PC-3 (cell line): ENCODE results near the gene C7. TPM values are rescaled to one million over a fixed set of nuclear protein-coding genes. Genes with fewer than 3 reads are reported as not detected.
A peak's percentile ranks its signal among the peaks of the same experiment; 100 is the strongest.

Experiments used
- ATAC-seq: fragments of 200-7000 bp; cut with Tn5 transposase; 2 replicates; pipeline ENCODE4 v1.9.1; 2020; ENCODE audit warnings: mild to moderate bottlenecking, moderate library complexity
- BruUV-seq: library from RNA; stranded (reverse); fragments of 400-500 nt; replicated peaks from 2 replicates; lab custom pipeline; 2021; lab: Mats Ljungman, UMichigan
- CTCF ChIA-PET: fragments of 300-600 bp; sonication (Branson Sonifier 250); formaldehyde crosslinking; loops from one replicate; lab custom pipeline; 2022; ENCODE audit warnings: antibody characterized with exemption; lab: Charles Lee
- POLR2A ChIA-PET: fragments of 300-600 bp; sonication (Branson Sonifier 250); formaldehyde crosslinking; loops from one replicate; lab custom pipeline; 2022; ENCODE audit warnings: antibody characterized with exemption; ENCODE audit not compliant: unreplicated experiment; lab: Charles Lee
- DNase-seq: peaks from one replicate; pipeline ENCODE4 v3.0.0-alpha.2; 2015
- H2AFZ ChIP-seq: fragments of 300-600 bp; sonication (generic); 2 replicates; pipeline ENCODE4 v1.6.0; 2016; ENCODE audit warnings: antibody characterized with exemption, low read length
- H3F3A ChIP-seq: fragments of 300-600 bp; sonication (generic); one replicate; pipeline ENCODE4 v1.6.0; 2017; ENCODE audit warnings: antibody characterized with exemption, low read length, control low read depth, mild to moderate bottlenecking; ENCODE audit not compliant: unreplicated experiment
- H3K27ac ChIP-seq: fragments of 300-600 bp; sonication (generic); 2 replicates; pipeline ENCODE4 v1.5.1; 2016; ENCODE audit warnings: mild to moderate bottlenecking, low read length
- H3K27me3 ChIP-seq: fragments of 300-600 bp; sonication (generic); 2 replicates; pipeline ENCODE4 v1.6.1; 2016; ENCODE audit warnings: low read length, mixed read lengths
- H3K36me3 ChIP-seq: fragments of 300-600 bp; sonication (generic); 2 replicates; pipeline ENCODE4 v1.6.1; 2016; ENCODE audit warnings: low read depth, mixed run types, low read length, mixed read lengths
- H3K4me1 ChIP-seq: fragments of 300-600 bp; sonication (generic); 2 replicates; pipeline ENCODE4 v1.5.1; 2016; ENCODE audit warnings: low read length; ENCODE audit not compliant: insufficient read depth
- H3K4me2 ChIP-seq: fragments of 300-600 bp; sonication (generic); 2 replicates; pipeline ENCODE4 v1.6.0; 2016; ENCODE audit warnings: low read length
- H3K4me3 ChIP-seq: fragments of 300-600 bp; sonication (generic); 2 replicates; pipeline ENCODE4 v1.5.1; 2016; ENCODE audit warnings: mild to moderate bottlenecking, low read length, mixed read lengths
- H3K79me2 ChIP-seq: fragments of 300-600 bp; sonication (generic); 2 replicates; pipeline ENCODE4 v1.6.1; 2017; ENCODE audit warnings: low read length, mixed read lengths
- H3K9ac ChIP-seq: fragments of 300-600 bp; sonication (generic); 2 replicates; pipeline ENCODE4 v1.6.0; 2016; ENCODE audit warnings: mild to moderate bottlenecking, low read length
- H3K9me2 ChIP-seq: fragments of 300-600 bp; sonication (generic); replicated peaks from 2 replicates; pipeline ENCODE4 v1.6.1; 2016; ENCODE audit warnings: mixed run types, low read length, mixed read lengths
- H3K9me3 ChIP-seq: fragments of 300-600 bp; sonication (generic); 2 replicates; pipeline ENCODE4 v1.6.1; 2016; ENCODE audit warnings: low read length, mixed read lengths
- H4K20me1 ChIP-seq: fragments of 300-600 bp; sonication (generic); 2 replicates; pipeline ENCODE4 v1.6.1; 2016; ENCODE audit warnings: low read length, mixed read lengths
- CTCF ChIP-seq: fragments of 300-600 bp; sonication (generic); conservative IDR thresholded peaks from 2 replicates; pipeline ENCODE4 v1.5.1; 2017; ENCODE audit warnings: antibody characterized with exemption, low read depth, mild to moderate bottlenecking, low read length
- EZH2 ChIP-seq: fragments of 300-600 bp; sonication (generic); IDR thresholded peaks from one replicate; pipeline ENCODE4 v1.6.1; 2017; ENCODE audit warnings: antibody characterized with exemption, mild to moderate bottlenecking, low read length; ENCODE audit not compliant: unreplicated experiment
- EZH2phosphoT487 ChIP-seq: fragments of 300-600 bp; sonication (generic); IDR thresholded peaks from 2 replicates; pipeline ENCODE4 v1.6.1; 2018; ENCODE audit warnings: mild to moderate bottlenecking, antibody characterized with exemption, low read length, borderline replicate concordance
- intact Hi-C: fragments of 100-400 bp; cut with micrococcal nuclease; formaldehyde crosslinking; loops from 2 replicates; pipeline ENCODE4 v1.9.0; 2023
- total RNA-seq: library from RNA; depleted of rRNA; stranded (reverse); fragments of >200 nt; gene quantifications from 2 replicates; pipeline ENCODE4 v1.2.3, GENCODE V29; 2014

Gene C7
- total RNA-seq, 1 experiment from 2014 or later = not detected

GRCh38 chr5:40962207-40962955, 53.1 kb downstream of the C7 start:
- H3F3A ChIP-seq = no peaks in the 10 kb centered on the region
- POLR2A ChIA-PET = interaction anchor here (0.6 kb wide), 1 partner anchor 1375 kb away, joined by 3 read pairs; no protein-coding TSS in a partner anchor
- H2AFZ ChIP-seq = no peak overlapping the region
- CTCF ChIA-PET = no interaction called here
- H3K27ac ChIP-seq = no peak overlapping the region
- no TSS peak for BruUV-seq
- H3K4me2 ChIP-seq = no peak overlapping the region
- H3K4me3 ChIP-seq = no peak overlapping the region
- H4K20me1 ChIP-seq = no peaks in the 10 kb centered on the region
- no peaks in the 10 kb centered on the region for H3K9me2 ChIP-seq
- no peaks in the 10 kb centered on the region for H3K27me3 ChIP-seq
- ATAC-seq = peak; percentile 50; the same call in 1 of the 2 replicates
- H3K4me1 ChIP-seq = peaks cover 7% of the 10 kb centered on the region
- no peaks in the 10 kb centered on the region for H3K79me2 ChIP-seq
- no peak overlapping the region for H3K9ac ChIP-seq
- 0 out of 2 replicates have a peak, but pooled peaks cover 4% of the 10 kb centered on the region for H3K9me3 ChIP-seq
- intact Hi-C loops = no loop called here
- peaks cover 7% of the 10 kb centered on the region; the same call in 1 of the 2 replicates for H3K36me3 ChIP-seq
- TF ChIP-seq CTCF = peak; percentile 49
- TF ChIP-seq EZH2phosphoT487 = no peak
- peak; percentile 26 for DNase-seq

DNA sequence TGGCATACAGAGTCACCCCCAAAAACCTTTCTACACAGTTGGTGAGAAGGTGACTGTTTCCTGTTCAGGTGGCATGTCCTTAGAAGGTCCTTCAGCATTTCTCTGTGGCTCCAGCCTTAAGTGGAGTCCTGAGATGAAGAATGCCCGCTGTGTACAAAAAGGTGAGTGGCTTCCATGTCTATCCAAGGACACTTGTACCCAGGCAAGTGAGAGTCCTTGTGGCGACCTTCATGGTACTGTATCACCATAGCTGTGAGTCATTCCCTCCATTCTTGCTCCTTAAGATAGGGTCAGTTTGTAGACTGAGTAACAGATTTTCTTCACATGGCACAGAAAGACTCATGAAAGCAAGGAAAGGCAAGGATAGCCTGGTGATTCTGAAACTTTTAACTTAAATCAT, 63.1 kb downstream of the C7 start:
- no peak for ATAC-seq
- no peaks in the 10 kb centered on the region for H4K20me1 ChIP-seq
- H3F3A ChIP-seq = no peaks in the 10 kb centered on the region
- no peaks in the 10 kb centered on the region for H3K9me2 ChIP-seq
- no peak overlapping the region for H3K27ac ChIP-seq
- TF ChIP-seq EZH2phosphoT487 (no peak), EZH2 (no peak), CTCF (no peak)
- intact Hi-C loops = no loop called here
- no peaks in the 10 kb centered on the region for H3K4me1 ChIP-seq
- ChIA-PET POLR2A (no interaction called here), CTCF (no interaction called here)
- DNase-seq = no peak
- H3K9me3 ChIP-seq = no peaks in the 10 kb centered on the region
- no peaks in the 10 kb centered on the region for H3K79me2 ChIP-seq
- H3K9ac ChIP-seq = no peak overlapping the region
- H3K4me3 ChIP-seq = no peak overlapping the region
- BruUV-seq = no TSS peak
- no peaks in the 10 kb centered on the region for H3K36me3 ChIP-seq
- no peak overlapping the region for H2AFZ ChIP-seq
- H3K4me2 ChIP-seq = no peak overlapping the region
- H3K27me3 ChIP-seq = no peaks in the 10 kb centered on the region
